Hepatocyte (in vitro differentiated cells): ENCODE results near the gene PTPN14. TPM values are rescaled to one million over a fixed set of nuclear protein-coding genes. Genes with fewer than 3 reads are reported as not detected.

Experiments used
- DNase-seq: peaks from one replicate; pipeline ENCODE4 v3.0.0-alpha.2; 2016; ENCODE audit warnings: low spot score
- H2AFZ ChIP-seq: fragments of 200-600 bp; sonication (generic); 2 replicates; pipeline ENCODE4 v1.6.0; 2016; ENCODE audit warnings: antibody characterized with exemption, mild to moderate bottlenecking
- H3K27ac ChIP-seq: fragments of 200-600 bp; sonication (generic); 2 replicates; pipeline ENCODE4 v1.5.1; 2016; ENCODE audit warnings: mild to moderate bottlenecking
- H3K27me3 ChIP-seq: fragments of 200-600 bp; sonication (generic); 2 replicates; pipeline ENCODE4 v1.6.1; 2016
- H3K36me3 ChIP-seq: fragments of 200-600 bp; sonication (generic); replicated peaks from 2 replicates; pipeline ENCODE4 v1.5.1; 2016; ENCODE audit warnings: low read depth; ENCODE audit not compliant: insufficient read depth
- H3K4me1 ChIP-seq: fragments of 200-600 bp; sonication (generic); 2 replicates; pipeline ENCODE4 v1.5.1; 2016; ENCODE audit warnings: mild to moderate bottlenecking, moderate library complexity; ENCODE audit not compliant: insufficient read depth
- H3K4me2 ChIP-seq: fragments of 200-600 bp; sonication (generic); 2 replicates; pipeline ENCODE4 v1.6.0; 2016
- H3K4me3 ChIP-seq: fragments of 200-600 bp; sonication (generic); 2 replicates; pipeline ENCODE4 v1.5.1; 2016; ENCODE audit warnings: mild to moderate bottlenecking
- H3K79me2 ChIP-seq: fragments of 200-600 bp; sonication (generic); 2 replicates; pipeline ENCODE4 v1.6.0; 2017; ENCODE audit warnings: mild to moderate bottlenecking
- H3K9me2 ChIP-seq: fragments of 200-600 bp; sonication (generic); replicated peaks from 2 replicates; pipeline ENCODE4 v1.6.0; 2017; ENCODE audit warnings: mild to moderate bottlenecking; ENCODE audit not compliant: insufficient read depth
- H3K9me3 ChIP-seq: fragments of 200-600 bp; sonication (generic); 2 replicates; pipeline ENCODE4 v1.5.1; 2016; ENCODE audit warnings: low read depth, mild to moderate bottlenecking
- H4K20me1 ChIP-seq: fragments of 200-600 bp; sonication (generic); 2 replicates; pipeline ENCODE4 v1.6.0; 2016; ENCODE audit warnings: mild to moderate bottlenecking; ENCODE audit not compliant: insufficient read depth, poor library complexity, severe bottlenecking
- CTCF ChIP-seq: fragments of 200-600 bp; sonication (generic); IDR thresholded peaks from 2 replicates; pipeline ENCODE4 v1.5.1; 2016; ENCODE audit warnings: antibody characterized with exemption, mild to moderate bottlenecking; ENCODE audit not compliant: poor library complexity
- EZH2 ChIP-seq: fragments of 200-600 bp; sonication (generic); IDR thresholded peaks from 2 replicates; pipeline ENCODE4 v1.6.1; 2016; ENCODE audit warnings: antibody characterized with exemption, mild to moderate bottlenecking, borderline replicate concordance
- EZH2phosphoT487 ChIP-seq: fragments of 200-600 bp; sonication (generic); IDR thresholded peaks from one replicate; pipeline ENCODE4 v1.6.1; 2018; ENCODE audit warnings: antibody characterized with exemption, mild to moderate bottlenecking, low read depth, moderate library complexity; ENCODE audit not compliant: unreplicated experiment, severe bottlenecking
- WGBS: methylation state at CpG from one replicate; pipeline ENCODE4 v1.1.6; 2016; ENCODE audit warnings: low lambda C conversion rate; ENCODE audit errors: missing lambda C conversion rate; 5-methylcytosine and 5-hydroxymethylcytosine counted together
- polyA plus RNA-seq: library from polyadenylated mRNA; unstranded; fragments of >200 nt; fragmentation: Nextera tagmentation; extraction: Ambion mirVana; gene quantifications from 2 replicates; pipeline ENCODE4 v1.2.1, GENCODE V29; 2016
- total RNA-seq: library from RNA; depleted of rRNA; stranded (reverse); fragments of >200 nt; gene quantifications from 2 replicates; pipeline ENCODE4 v1.2.3, GENCODE V29; 2014

PTPN14 gene
- total and polyA plus RNA-seq, 2 experiments from 2014 or later, result 9.5 to 21.7 TPM

GRCh38 chr1:214305164-214305751 is 246.1 kb downstream of the PTPN14 start:
- WGBS, result 96% methylated on average over 9 of the region's 9 CpGs
- DNase-seq, result no peak

GRCh38 chr1:214303141-214303930 is 248.1 kb downstream of the PTPN14 start:
- no peak overlapping the region for H2AFZ ChIP-seq
- H3K79me2 ChIP-seq, result peaks cover 21% of the 10 kb centered on the region
- no peak for DNase-seq
- no peak overlapping the region for H3K27ac ChIP-seq
- H3K9me3 ChIP-seq, result no peaks in the 10 kb centered on the region
- 87% methylated on average over 25 of the region's 25 CpGs for WGBS
- no peak overlapping the region for H3K4me3 ChIP-seq
- no peaks in the 10 kb centered on the region for H4K20me1 ChIP-seq
- TF ChIP-seq EZH2phosphoT487 (no peak), EZH2 (no peak), CTCF (no peak)
- H3K4me1 ChIP-seq, result no peaks in the 10 kb centered on the region
- H3K4me2 ChIP-seq, result no peak overlapping the region
- H3K27me3 ChIP-seq, result no peaks in the 10 kb centered on the region
- H3K9me2 ChIP-seq, result no peaks in the 10 kb centered on the region
- H3K36me3 ChIP-seq, result no peaks in the 10 kb centered on the region

More at GRCh38 chr1:214305164-214305751, 246.1 kb downstream of the PTPN14 start:
- no peaks in the 10 kb centered on the region for H3K9me3 ChIP-seq
- no peaks in the 10 kb centered on the region for H3K4me1 ChIP-seq
- peaks cover 13% of the 10 kb centered on the region for H3K79me2 ChIP-seq
- H3K27me3 ChIP-seq, result no peaks in the 10 kb centered on the region
- no peaks in the 10 kb centered on the region for H4K20me1 ChIP-seq
- no peak overlapping the region for H3K4me2 ChIP-seq
- TF ChIP-seq CTCF (no peak), EZH2 (no peak), EZH2phosphoT487 (no peak)
- no peak overlapping the region for H3K27ac ChIP-seq
- H3K36me3 ChIP-seq, result no peaks in the 10 kb centered on the region
- no peaks in the 10 kb centered on the region for H3K9me2 ChIP-seq
- no peak overlapping the region for H3K4me3 ChIP-seq
- H2AFZ ChIP-seq, result no peak overlapping the region

- Histone ChIP-seq H3K4me1 (no peaks in the 10 kb centered on the region), H3K9me2 (no peaks in the 10 kb centered on the region), H3K4me3 (no peak overlapping the region), H3K4me2 (no peak overlapping the region), H2AFZ (no peak overlapping the region), H3K27ac (no peak overlapping the region), H3K36me3 (no peaks in the 10 kb centered on the region), H3K79me2 (peaks cover 21% of the 10 kb centered on the region), H3K27me3 (no peaks in the 10 kb centered on the region), H3K9me3 (no peaks in the 10 kb centered on the region), H4K20me1 (no peaks in the 10 kb centered on the region)
- TF ChIP-seq EZH2phosphoT487 (no peak), EZH2 (no peak), CTCF (no peak)
- DNase-seq, result no peak
Measured at GRCh38 chr1:214301526-214301925, 249.9 kb downstream of the PTPN14 start.
